ENCODE results near the gene CHD9. TPM values are rescaled to one million over a fixed set of nuclear protein-coding genes. Genes with fewer than 3 reads are reported as not detected.
A peak's percentile ranks its signal among the peaks of the same experiment; 100 is the strongest.

The CHD9 gene
- polyA plus RNA-seq, 3 donors, result 15.8 to 26.1 (median 22.5) TPM

DNA sequence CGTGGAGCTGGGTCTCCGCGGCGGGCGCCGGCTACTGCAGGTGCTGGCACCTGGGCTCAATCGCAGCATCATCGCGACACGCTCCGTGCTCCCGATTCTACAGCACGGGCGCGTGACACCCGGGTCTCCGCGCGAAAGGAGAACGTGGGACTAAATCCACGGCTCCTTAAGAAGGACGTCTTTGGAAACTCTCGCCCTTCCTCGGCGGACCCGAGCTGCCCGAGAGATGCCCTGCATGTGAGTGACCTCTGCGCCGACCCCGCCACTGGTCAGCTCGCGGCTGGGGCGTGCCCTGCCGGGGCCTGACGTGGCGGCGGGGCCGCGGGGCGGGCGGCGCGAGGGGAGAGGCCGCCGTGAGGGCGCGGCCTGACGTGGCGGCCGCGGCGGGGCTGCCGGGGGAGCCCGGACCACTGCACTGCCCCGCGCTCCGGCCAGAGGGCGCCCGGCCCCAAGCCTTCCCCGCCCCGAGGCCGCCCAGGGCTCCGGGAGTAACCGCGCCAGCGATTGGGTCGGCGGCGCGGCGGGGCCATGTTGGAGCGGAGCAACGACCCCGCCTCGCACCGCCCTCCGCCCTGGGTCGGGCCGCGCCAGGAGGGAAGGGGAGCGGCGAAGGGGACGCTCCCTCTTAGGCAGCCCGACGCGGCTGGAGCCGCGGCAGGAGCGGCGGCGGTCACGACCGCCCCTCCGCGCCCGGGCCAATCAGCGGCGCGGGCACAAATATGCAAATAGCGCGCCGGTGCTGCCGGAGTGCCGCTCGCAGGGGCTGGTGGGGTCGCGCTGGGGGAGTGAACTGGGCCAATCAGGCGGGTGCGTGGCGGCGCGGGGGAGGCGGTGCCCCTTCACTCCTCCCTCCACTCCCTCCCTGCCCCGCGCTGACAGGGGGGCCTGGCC lies 75.6 kb downstream of the CHD9 start:
- H3K27me3 Mint-ChIP-seq (ENCODE audit: low read depth in 3 of 3), result no peaks in the 10 kb centered on the region
- H3K4me1 Mint-ChIP-seq, result peaks cover 22% of the 10 kb centered on the region
- Histone ChIP-seq H3K27ac (ENCODE audit: low read depth in 1 of 2, low read length in 2 of 2) (peak overlapping the region; percentile 82 to 93), H3K36me3 (replicated peaks in 1 of 2; ENCODE audit: control insufficient read depth in 1 of 2, insufficient read depth in 2 of 2, low read length in 2 of 2) (no peaks in the 10 kb centered on the region), H3K4me2 (replicated peaks; ENCODE audit: extremely low read depth, low read length, poor library complexity, severe bottlenecking) (peak overlapping the region; percentile 90), H4K20me1 (ENCODE audit: insufficient read depth, low read length) (peaks cover 21% of the 10 kb centered on the region), H3K79me2 (ENCODE audit: insufficient read depth, low read length) (peaks cover 31% of the 10 kb centered on the region), H3K4me1 (ENCODE audit: control insufficient read depth in 1 of 2, insufficient read depth in 2 of 2, low read length in 2 of 2) (peaks cover 9 to 25% of the 10 kb centered on the region in 2 donors), H3K27me3 (ENCODE audit: control insufficient read depth in 2 of 2, insufficient read depth in 2 of 2, low read length in 2 of 2) (no peaks in the 10 kb centered on the region), H3K4me3 (replicated peaks in 1 of 3; ENCODE audit: low read depth in 2 of 3, low read length in 3 of 3) (peak overlapping the region; percentile 82 to 90 (median 89)), H2AFZ (ENCODE audit: insufficient read depth, low read depth, low read length, poor library complexity, severe bottlenecking) (peak overlapping the region; percentile 98), H3K9me3 (replicated peaks in 1 of 2; ENCODE audit: control insufficient read depth in 1 of 2, insufficient read depth in 1 of 2, low read length in 2 of 2) (no peaks in the 10 kb centered on the region), H3K9ac (ENCODE audit: insufficient read depth, low read length, poor library complexity, severe bottlenecking) (peak overlapping the region; percentile 88)
- peak; percentile 90 to 92 (median 92) for DNase-seq
- peak overlapping the region; percentile 71 to 93 (median 89) for H3K27ac Mint-ChIP-seq
- no peaks in the 10 kb centered on the region for H3K36me3 Mint-ChIP-seq
- intact Hi-C loops (cut with micrococcal nuclease), result loop anchor here (2.0 to 5.0 kb wide), 5 partner anchors 32 to 92 kb away; partner anchors contain the start of gene CHD9 (in 2 of the 2)
- H3K9me3 Mint-ChIP-seq, result no peaks in the 10 kb centered on the region
- TF ChIP-seq, protein P1, sequence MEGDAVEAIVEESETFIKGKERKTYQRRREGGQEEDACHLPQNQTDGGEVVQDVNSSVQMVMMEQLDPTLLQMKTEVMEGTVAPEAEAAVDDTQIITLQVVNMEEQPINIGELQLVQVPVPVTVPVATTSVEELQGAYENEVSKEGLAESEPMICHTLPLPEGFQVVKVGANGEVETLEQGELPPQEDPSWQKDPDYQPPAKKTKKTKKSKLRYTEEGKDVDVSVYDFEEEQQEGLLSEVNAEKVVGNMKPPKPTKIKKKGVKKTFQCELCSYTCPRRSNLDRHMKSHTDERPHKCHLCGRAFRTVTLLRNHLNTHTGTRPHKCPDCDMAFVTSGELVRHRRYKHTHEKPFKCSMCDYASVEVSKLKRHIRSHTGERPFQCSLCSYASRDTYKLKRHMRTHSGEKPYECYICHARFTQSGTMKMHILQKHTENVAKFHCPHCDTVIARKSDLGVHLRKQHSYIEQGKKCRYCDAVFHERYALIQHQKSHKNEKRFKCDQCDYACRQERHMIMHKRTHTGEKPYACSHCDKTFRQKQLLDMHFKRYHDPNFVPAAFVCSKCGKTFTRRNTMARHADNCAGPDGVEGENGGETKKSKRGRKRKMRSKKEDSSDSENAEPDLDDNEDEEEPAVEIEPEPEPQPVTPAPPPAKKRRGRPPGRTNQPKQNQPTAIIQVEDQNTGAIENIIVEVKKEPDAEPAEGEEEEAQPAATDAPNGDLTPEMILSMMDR (IDR thresholded peaks at IDR 0.05), result peak; percentile 74
- H3K4me3 Mint-ChIP-seq, result peak overlapping the region; percentile 87 to 91
- WGBS (ENCODE audit: insufficient coverage), result under 1% methylated on average over 109 of the region's 115 CpGs

DNA sequence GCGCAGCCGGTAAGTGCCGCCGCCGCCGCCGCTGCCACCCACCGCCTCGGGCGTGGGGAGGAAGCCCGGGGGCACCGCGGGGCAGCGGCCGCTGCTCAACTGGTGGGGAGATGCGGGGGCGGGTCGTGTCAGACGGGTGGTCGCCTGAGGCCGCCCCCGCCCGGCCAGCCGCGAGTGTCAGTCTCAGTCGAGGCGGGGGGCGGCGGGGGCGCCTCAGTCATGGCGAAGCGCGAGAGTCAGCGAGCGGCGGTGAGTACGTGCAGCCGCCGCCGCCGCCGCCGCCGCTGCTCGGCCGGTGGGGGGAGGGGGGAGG lies 76.2 kb downstream of the CHD9 start:
- H2AFZ ChIP-seq (ENCODE audit: insufficient read depth, low read depth, low read length, poor library complexity, severe bottlenecking), result peak overlapping the region; percentile 68
- H3K9me3 Mint-ChIP-seq, result no peaks in the 10 kb centered on the region
- peaks cover 21% of the 10 kb centered on the region for H4K20me1 ChIP-seq (ENCODE audit: insufficient read depth, low read length)
- peaks cover 31% of the 10 kb centered on the region for H3K79me2 ChIP-seq (ENCODE audit: insufficient read depth, low read length)
- peak overlapping the region in 1 of 7 donors; percentile 84 for H3K27ac Mint-ChIP-seq
- DNase-seq, result no peak
- peaks cover 9 to 25% of the 10 kb centered on the region in 2 donors for H3K4me1 ChIP-seq (ENCODE audit: control insufficient read depth in 1 of 2, insufficient read depth in 2 of 2, low read length in 2 of 2)
- H3K9ac ChIP-seq (ENCODE audit: insufficient read depth, low read length, poor library complexity, severe bottlenecking), result peak overlapping the region; percentile 88
- H3K27me3 Mint-ChIP-seq (ENCODE audit: low read depth in 3 of 3), result no peaks in the 10 kb centered on the region
- TF ChIP-seq, protein P1 (IDR thresholded peaks at IDR 0.05), result no peak
- no peaks in the 10 kb centered on the region for H3K27me3 ChIP-seq (ENCODE audit: control insufficient read depth in 2 of 2, insufficient read depth in 2 of 2, low read length in 2 of 2)
- peak overlapping the region in 1 of 2 donors; percentile 90 for H3K27ac ChIP-seq (ENCODE audit: low read depth in 1 of 2, low read length in 2 of 2)
- no peaks in the 10 kb centered on the region for H3K36me3 ChIP-seq (replicated peaks in 1 of 2; ENCODE audit: control insufficient read depth in 1 of 2, insufficient read depth in 2 of 2, low read length in 2 of 2)
- H3K36me3 Mint-ChIP-seq, result no peaks in the 10 kb centered on the region
- H3K4me3 Mint-ChIP-seq, result no peak overlapping the region
- H3K4me2 ChIP-seq (replicated peaks; ENCODE audit: extremely low read depth, low read length, poor library complexity, severe bottlenecking), result peak overlapping the region; percentile 77
- peak overlapping the region; percentile 32 to 90 (median 82) for H3K4me3 ChIP-seq (replicated peaks in 1 of 3; ENCODE audit: low read depth in 2 of 3, low read length in 3 of 3)
- WGBS (ENCODE audit: insufficient coverage), result 0% methylated on average over 25 of the region's 46 CpGs
- H3K9me3 ChIP-seq (replicated peaks in 1 of 2; ENCODE audit: control insufficient read depth in 1 of 2, insufficient read depth in 1 of 2, low read length in 2 of 2), result no peaks in the 10 kb centered on the region
- peaks cover 22% of the 10 kb centered on the region for H3K4me1 Mint-ChIP-seq
- intact Hi-C loops (cut with micrococcal nuclease), result loop anchor here (2.0 to 5.0 kb wide), 5 partner anchors 32 to 91 kb away; partner anchors contain the start of gene CHD9 (in 2 of the 2)
